NCI-H345 (cell line): ENCODE data around the gene IKZF5.

ENCODE experiments used
- DNase-seq: peaks from one replicate; lab custom pipeline; 2025; lab: John Stamatoyannopoulos, UW

The IKZF5 gene

DNA sequence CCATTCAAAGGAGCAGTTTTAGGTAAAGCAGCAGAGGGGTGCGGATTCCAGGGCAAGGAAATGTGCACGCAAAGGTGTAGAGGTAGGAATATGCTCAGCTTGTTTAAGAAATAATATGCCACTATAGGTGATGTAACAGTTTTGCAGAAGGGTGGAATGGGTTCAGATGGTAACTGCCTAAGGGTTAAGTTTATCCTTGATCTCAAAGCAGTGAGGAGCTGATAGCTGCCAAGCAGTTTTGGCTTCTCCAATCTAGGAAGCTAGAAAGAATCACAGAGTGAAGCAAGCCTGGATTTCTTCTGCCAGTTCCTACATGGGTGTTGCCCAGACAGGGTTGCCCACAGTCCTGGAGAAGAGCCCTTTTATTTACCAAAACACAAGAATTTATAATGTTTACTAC, 6.2 kb upstream of the IKZF5 start:
- DNase-seq: no peak

DNA sequence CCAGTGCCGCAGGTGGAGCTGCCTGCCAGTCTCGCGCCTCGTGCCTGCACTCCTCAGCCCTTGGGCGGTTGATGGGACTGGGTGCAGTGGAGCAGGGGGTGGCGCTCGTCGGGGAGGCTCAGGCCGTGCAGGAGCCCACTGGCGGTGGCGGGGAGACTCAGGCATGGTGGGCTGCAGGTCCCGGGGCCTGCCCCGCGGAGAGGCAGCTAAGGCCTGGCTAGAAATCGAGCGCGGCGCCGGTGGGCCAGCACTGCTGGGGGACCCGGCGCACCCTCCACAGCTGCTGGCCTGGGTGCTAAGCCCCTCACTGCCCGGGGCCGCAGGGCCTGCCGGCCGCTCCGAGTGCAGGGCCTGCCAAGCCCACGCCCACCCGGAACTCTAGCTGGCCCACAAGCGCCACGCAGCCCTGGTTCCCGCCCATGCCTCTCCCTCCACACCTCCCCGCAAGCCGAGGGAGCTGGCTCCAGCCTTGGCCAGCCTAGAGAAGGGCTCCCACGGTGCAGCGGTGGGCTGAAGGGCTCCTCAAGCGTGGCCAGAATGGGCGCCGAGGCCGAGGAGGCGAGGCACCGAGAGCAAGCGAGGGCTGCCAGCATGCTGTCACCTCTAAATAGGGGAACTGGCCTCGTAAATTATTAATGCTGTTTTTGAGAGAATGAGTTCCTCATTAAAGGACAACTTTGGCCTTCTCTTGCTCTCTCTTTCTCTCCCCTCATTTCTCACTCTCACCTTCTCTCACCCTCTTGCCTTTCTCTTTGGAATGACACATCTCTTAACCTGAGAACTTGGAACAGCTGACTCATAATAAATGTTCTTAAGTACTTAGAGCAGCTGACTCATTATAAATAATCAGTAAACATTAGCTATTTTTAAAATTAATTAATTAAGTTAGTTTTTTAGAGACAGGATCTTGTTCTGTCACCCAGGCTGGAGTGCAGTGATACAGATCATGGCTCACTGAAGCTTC, 5.1 kb upstream of the IKZF5 start:
- no peak for DNase-seq

DNA sequence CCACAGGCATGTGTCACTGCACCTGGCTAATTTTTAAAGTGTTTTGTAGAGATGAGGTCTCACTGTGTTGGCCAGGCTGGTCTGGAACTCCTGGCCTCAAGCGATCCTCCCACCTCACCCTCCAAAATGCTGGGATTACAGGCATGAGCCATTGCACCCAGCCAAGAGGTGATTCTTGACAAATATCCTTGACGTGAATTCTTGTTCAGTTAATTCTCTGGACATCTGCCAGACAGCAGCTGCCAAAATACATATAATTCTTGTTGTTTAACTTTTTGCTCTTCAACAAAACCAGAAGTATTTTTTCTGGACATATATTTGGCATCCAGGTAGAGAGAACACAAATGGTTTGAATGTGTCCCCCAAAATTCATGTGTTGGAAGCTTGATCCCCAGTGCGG, 3.4 kb upstream of the IKZF5 start:
- DNase-seq: no peak

DNA sequence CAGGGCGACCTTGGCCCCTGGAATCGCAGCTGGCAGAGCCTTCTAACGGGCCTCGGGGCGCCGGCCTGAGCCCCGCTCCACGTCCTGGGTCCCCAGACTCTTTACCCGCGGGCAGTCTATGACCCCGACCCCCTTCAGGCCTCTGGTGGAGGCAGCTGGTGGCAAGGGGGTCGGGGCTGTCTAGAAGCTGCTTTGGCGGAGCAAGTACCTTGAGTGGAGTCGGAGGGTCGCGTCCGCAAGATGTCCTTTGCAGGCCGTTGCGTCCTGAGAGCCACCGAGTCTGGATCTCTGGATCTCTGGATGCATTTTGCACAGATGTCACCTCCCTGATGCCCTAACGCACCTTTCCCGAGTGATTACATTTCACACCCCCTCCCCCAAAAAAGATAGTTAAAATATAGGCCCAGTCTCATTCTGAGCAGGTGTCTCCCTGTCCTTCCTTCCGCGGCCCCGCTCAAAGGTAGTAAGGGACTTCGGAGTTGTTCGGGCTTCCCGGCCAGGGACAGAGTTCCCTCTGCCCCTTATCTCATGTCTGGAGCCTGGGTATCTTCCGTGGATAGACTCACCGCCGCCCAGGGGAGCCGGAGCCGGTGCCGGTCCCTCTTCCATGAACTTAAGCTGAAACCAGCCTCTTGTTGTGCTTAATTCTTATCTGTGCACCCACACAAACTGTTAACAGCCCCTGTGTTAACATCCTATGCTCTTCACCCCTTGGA, 668 bp upstream of the IKZF5 start:
- DNase-seq: no peak

DNA sequence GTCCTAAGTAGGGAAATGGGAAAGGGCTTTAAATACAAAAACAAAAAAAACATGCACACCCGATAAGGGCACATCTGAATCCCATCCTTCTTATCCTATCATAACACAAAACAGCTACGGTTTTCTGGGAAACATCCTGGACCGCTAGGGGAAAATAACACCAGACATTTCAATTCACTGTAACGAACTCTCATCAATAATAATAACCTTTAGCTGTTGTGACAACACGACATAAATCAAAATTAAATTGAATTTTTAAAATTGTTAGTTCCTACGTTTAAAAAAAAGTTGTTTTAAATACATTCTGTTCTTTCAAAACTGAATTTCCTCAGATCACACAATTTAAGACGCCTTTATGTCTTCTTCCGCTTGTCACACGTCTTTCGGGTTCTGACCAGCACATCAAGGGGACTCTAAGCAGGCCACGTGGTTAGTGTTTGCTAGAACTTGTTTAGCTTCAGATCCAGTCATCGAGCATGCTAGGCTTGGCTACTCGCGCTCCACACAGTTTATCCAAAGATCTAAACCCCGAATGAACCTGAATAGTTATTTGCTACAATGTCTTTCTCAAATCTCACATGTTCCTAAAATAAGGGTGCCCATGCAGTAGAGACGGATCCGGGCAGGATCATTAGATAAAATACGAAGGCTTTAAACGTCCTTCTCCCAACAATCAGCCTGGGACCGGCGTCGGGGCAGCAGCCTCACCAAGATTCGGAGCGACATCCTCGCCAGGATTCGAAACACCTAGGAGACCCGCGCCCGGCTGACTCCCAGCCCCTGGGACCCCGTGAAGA, 839 bp downstream of the IKZF5 start:
- no peak for DNase-seq

DNA sequence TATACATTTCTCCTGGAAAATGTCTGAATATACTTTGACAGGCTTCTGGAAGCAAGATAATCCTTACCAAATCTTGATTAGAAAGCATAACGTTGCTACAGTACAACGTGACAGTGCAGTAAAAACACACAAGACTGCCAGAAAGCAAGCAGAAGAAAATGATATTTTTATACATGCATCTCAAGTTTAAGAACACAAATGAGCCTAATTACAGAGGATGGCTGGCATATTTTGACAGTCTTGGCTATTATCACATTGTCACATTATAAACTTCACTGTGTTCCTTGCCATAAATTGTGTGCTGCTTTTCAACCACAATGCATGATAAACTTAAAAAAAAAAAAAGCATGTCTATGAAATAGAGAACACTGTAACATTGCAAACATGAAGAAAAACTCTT, 4.3 kb downstream of the IKZF5 start:
- DNase-seq: no peak

DNA sequence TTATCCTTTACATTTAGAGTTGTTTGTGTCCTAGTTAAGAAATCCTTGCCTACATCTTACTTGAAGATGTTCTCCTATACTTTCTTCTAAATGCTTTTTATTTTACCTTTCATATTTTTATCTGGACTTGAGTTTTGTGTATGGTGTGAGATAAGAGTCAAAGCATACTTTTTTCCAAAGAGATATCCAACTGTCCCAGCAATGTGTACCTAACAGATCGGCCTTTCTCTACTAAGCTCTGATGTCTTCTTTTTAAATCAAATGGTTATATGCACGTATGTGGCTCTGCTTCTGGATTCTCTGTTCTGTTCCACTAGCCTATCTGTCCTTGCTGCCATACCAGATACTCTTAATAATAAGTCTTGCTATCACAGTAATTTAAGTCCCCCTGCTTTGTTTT, 7.2 kb downstream of the IKZF5 start:
- no peak for DNase-seq

DNA sequence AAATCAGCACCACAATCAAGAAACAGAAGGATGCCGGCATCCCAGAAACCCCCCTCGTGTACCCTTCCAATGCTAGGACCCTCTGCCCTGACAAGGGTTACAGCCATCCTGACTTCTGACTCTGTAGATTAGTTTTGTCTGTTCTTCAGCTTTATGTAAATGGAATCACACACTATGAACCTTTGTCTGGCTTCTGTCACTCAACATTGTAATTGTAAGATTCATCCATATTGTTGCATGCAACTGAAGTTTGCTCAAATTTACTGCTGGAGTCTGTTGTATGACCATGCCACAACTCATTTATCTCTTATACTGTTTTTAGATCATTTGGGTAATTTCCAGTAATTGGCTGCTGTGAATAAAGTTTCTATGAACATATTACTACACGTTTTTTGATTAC, 8.4 kb downstream of the IKZF5 start:
- no peak for DNase-seq

DNA sequence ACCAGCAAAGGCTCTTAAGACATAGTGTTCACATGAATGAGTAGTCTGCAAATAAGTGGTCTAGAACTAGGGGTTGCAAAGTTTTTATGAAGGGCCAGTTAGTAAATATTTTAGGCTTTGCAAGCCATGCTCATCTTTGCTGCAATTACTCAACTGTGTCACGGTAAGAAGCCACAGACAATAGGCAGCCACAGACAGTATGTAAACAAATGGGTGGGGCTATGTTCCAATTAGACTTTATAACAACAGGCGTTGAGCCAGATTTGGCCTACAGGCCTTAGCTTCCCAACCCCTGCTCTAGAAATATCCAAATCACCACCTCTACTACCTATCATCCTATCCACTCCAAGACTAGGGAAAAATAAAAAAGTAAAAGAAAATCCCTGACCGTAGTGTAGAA, 9.2 kb downstream of the IKZF5 start:
- DNase-seq: peak; percentile 13

DNA sequence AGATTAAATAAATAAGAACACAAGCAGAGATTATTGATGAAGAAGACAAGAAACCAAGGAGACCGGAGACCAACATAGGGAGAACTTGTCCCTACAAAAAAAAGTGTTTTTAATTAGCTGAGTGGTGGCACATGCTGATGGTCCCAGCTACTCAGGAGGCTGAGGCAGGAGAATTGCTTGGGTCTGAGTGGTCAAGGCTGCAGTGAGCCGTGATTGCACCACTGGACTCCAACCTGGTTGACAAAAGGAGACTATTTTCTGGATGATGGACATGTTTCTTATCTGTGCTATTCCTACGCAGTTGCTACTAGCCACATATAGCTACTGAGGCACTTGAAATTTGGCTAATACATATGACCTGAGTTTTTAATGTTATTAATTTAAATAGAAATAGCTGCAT, 9.7 kb downstream of the IKZF5 start:
- DNase-seq: no peak

DNA sequence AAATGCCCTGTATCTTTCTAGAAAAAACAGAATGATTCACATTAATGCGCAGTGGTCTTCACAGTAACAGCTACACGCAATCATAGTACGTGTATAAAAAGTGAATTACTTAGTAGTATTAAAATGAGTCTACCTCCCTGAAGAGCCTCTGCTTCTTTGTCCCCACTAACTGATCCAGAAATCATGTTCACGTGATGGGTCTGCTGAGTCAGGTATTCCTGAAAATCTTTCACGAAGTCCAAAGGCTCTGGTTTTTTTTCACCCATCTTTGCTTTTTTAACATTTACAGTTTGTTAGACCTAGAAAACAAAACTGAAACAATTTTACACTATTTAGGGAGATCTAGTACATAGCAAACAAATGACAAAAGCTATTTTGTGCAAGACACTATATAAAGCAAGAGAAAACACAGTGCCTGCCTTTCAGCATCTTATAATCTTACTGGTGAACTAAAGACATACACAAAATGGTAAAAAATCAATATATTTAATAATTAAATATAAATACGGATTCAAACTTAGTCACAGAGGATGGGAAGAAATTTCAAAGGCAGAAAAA, 10.2 kb downstream of the IKZF5 start:
- no peak for DNase-seq

DNA sequence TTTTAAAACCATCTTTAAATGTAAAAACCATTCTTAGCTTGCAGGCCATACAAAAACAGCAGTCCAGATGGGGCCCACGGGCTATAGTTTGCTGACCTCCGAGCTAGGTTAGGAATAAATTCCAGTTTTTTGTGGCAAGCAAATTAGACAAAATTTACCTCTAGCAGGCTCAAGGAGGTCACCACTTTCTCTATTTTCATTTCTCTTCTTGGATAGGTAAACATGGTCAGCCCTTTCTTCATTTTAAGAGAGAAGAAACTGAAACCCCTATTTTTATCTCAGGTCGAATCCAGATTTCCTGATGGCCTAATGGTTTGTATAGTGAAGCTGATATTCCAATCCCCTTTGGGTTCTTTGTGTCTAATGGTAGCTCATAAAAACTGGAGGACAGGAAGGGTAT, 10.7 kb downstream of the IKZF5 start:
- no peak for DNase-seq

DNA sequence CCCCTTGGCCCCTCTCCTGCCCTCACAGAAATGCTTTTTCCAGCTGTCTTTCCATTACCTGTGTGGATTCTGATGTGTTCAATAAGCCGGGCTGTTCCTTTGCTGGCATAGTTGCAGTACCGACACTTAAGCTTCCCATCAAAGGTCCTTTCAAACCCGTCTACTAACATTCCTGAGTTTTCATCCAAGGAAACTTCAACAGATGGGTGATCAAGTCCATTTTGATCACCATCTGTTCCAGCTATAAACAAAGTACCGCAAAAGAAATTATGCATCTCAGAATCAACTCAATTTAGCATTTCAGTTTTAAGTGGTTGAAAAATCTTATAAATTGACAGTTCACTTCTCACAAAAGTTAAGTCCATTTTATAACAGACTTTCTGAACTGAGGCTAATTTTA, 12.7 kb downstream of the IKZF5 start:
- DNase-seq: no peak

DNA sequence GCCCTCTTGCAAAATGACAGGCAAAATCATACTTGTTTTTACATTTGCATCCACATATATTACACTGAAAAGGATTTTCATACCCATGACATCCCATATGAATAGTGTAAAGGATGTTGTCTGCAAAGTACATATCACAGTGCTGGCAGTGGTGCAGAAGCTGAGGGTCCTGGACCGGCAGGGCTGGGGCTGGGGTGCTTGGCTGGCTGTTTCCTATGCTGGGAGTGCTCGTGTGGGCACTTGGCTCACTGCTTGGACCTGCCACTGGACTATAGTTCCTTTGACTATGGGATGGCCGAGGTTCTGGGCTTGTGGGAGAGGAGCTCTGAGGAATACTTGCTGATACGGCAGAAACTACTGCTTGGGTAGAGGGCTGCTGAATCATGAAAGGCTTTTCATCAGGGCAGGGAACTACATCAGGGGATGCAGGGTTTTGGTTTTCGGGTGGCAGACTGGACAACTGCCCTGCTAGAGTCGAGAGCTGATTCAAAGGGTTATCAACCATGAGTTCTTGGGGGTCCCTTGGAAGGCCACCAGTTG, 14.7 kb downstream of the IKZF5 start:
- DNase-seq: no peak

DNA sequence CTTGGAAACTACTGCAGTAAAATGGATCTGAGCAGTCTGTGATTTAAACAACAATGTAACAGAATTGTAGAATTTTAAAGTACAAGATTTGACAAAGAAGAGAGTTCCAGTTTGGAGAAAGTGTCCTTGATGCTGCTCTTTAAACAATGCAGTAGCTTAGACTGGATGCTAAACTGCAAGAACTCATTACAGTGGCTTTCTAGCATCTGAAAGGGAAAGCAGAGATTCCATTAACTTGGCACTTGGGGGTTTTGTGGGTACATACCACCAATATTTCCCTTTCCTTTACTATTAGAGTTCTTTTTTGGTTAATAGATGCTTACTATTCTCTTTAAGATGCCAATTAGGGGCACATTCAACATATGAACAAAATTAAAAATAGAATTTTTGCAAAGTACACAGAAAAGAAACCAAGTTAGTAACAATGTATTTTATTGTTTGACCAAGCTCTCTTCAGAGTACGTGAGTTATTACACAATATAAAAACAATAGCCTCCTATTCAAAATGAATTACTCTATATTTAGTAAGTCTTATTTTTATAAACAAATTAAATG, 16.5 kb downstream of the IKZF5 start:
- DNase-seq: no peak

DNA sequence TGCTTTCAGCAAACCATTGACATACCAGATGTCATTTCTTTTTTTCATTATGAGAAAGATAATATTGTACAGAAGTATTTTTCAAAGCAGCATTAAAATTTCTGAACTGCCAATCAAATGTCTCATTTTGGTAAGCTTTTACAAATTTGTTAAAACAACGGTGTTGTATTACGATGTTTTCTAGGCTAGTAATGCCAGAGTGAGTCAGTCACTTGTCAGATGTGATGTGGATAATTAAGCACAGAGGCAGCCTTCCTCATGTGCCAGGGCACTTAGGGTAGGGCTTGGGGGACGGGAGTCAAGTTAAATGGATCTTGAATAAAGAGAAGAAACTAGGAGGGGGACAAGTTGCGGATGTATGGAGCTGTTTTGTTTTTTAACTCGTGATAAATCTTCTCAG, 18.3 kb downstream of the IKZF5 start:
- DNase-seq: no peak

DNA sequence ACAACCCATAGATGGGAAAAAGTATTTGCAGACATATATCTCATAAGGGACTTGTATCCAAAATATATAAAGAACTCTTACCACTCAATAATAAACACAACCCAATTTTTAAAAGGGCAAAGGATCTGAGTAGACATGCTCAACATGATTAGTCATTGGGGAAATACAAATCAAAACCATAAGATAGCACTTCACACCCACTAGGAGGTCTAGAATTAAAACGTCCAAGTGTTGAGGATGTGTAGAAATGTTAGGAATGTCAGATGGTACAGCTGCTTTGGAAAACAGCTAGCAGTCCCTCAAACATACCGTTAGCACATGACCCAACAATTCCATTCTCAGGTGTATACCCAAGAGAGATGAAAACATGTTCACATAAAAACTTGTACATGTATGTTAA, 20.1 kb downstream of the IKZF5 start:
- DNase-seq: no peak

DNA sequence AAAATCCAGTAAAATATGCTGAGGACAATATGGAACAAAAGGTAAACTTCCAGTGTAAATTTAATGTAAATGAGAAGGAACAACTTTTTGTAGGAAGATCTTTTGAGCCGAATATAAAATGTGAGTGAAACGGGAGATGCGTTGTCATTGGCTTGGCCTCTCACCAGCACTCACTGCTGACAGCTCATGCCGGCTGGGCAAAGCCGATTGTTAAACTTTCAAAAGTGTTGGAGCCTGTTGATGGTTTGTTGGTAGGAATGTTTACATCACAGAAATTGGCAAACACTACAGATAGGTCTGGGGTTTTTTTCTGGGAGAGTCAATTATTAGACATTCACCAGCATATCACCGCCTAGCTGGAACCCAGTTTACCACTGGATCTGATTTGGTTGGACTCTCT, 22.3 kb downstream of the IKZF5 start:
- no peak for DNase-seq

DNA sequence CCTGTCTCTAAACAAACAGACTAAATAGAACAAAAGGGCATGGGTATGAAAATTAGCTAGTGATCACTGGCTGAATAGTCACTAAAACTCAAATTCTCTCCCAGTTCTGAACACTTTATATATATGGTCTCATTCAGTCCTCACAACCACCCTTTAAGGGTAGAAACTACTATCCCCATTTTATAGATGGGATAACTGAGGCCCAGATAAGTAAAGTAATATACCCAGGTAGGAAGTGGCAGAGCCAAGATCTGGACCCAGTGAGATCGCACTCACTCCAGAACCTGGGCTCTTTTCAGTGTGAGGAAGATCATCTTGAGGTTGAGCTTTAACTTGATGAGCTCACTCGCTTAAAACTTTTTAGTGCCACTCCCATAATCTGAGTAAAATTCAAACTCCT, 23.9 kb downstream of the IKZF5 start:
- DNase-seq: no peak

DNA sequence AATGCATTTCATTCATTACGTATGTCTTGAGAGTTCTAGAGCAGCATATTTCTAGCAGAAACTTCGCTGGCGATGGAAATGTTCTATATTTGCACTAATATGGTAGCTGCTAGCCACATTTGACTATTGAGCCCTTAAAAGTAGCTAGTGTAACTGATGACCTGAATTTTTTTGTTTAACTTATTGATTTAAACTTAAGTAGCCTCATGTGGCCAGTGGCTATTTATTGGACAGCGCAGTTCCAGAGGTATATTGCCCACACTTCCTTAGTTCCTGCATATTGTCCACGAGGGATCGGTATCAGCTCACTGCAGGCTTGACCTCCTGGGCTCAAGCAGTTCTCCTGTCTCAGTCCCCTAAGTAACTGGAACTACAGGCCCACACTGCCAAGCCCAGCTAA, 24.7 kb downstream of the IKZF5 start:
- no peak for DNase-seq

DNA sequence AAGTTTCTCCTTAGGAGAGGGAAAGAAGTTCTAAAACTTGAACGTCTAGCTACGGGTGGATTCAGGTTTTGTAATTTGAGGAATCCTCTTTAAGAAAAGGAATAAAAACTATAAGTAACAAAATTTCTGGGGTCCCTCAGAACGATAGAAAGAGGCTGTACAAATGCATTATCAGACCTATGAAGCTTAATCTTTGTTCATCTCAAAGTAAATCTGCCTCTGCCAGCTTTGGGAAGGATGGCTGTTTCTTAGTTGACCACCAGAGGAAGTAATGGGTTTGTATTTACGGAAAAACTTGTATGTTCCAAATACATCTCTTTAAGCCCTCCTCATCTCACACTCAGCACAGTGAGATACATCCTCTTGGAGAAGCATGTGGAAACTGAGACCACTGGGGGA, 27.5 kb downstream of the IKZF5 start:
- DNase-seq: no peak
